ENCODE measurements around the gene IPO13.

The IPO13 gene

DNA sequence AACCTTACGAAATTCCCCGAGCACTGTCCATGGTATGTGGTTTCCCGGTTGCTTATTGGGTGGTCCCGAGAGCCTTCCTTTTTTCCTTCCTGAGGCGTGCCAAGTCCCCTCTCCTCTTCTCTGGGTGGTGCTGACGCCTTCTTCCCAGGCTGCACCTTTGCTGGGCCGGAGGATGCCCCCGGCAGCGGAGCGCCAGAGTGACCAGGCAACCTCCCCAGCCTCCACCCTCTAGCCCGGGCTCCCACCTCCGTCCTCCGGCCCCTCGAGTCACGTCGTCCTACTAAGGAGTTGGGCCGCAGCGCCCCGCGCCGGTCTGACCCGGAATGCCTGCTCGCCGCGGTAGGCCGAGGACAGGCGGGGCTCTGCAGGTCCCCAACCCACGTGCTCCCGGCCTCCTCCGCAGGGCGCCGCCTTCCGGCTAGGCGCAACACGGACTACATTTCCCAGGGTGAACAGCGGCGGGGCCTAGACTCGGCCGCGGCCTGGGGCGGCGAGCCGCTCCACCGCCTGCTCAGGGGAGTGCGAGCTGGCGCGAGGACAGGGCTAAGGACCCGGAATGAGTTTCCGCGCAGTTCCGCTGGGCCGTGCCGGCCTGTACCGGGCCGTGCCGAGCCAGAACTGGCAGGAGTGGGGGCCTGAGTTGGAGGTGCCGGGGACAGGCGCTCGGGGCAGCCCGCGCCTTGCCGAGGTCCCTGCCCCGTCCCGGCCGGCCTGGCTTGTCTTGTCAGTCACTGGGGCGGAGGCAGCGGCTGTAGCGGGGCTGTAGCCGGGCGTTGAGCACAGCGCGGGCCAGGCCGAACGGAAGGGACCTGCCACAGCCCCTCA, at the start of gene IPO13:
TSS of gene IPO13 (plus strand) at position 715 of the 825 bp plus-strand sequence. CDS start 651 bp downstream, outside the sequence.
- TF ChIP-seq, protein P1, sequence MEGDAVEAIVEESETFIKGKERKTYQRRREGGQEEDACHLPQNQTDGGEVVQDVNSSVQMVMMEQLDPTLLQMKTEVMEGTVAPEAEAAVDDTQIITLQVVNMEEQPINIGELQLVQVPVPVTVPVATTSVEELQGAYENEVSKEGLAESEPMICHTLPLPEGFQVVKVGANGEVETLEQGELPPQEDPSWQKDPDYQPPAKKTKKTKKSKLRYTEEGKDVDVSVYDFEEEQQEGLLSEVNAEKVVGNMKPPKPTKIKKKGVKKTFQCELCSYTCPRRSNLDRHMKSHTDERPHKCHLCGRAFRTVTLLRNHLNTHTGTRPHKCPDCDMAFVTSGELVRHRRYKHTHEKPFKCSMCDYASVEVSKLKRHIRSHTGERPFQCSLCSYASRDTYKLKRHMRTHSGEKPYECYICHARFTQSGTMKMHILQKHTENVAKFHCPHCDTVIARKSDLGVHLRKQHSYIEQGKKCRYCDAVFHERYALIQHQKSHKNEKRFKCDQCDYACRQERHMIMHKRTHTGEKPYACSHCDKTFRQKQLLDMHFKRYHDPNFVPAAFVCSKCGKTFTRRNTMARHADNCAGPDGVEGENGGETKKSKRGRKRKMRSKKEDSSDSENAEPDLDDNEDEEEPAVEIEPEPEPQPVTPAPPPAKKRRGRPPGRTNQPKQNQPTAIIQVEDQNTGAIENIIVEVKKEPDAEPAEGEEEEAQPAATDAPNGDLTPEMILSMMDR (conservative IDR thresholded peaks at IDR 0.05; ENCODE audit: low read depth, low read length), result peak; percentile 57

GRCh38 chr1:43898981-43899380, 47.8 kb upstream of the IPO13 start:
- DNase-seq (ENCODE audit: low read depth), result no peak
- H3K4me3 ChIP-seq (ENCODE audit: low read depth, low read length), result no peak overlapping the region
- TF ChIP-seq, protein P1 (conservative IDR thresholded peaks at IDR 0.05; ENCODE audit: low read depth, low read length), result no peak

More for the DNA sequence above, at the start of gene IPO13:
- H3K4me3 ChIP-seq (ENCODE audit: low read depth, low read length), result peak within 1 kb of the TSS; percentile 96
- DNase-seq (ENCODE audit: low read depth), result peak; percentile 97

DNA sequence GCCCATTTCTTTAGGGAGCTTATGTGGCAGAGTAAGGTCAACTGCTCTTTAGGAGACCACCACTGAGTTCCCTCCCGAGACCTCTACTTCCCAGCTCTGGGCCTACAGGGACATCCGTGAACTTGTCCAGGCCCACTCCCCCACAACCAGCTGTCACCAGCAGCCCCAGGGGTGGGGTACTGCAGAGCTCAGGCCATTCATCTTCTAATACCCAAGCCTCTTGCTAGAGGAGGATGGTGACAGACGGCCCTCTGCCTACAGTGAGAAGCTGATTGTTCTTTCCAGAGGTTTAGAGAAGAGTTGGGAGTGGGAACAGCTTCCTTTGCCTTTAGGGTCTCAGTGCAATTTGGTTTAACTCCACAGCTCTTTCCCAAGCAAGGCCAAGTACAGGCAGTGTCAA, 46.4 kb upstream of the IPO13 start:
- TF ChIP-seq, protein P1 (conservative IDR thresholded peaks at IDR 0.05; ENCODE audit: low read depth, low read length), result no peak
- no peak overlapping the region for H3K4me3 ChIP-seq (ENCODE audit: low read depth, low read length)
- no peak for DNase-seq (ENCODE audit: low read depth)

DNA sequence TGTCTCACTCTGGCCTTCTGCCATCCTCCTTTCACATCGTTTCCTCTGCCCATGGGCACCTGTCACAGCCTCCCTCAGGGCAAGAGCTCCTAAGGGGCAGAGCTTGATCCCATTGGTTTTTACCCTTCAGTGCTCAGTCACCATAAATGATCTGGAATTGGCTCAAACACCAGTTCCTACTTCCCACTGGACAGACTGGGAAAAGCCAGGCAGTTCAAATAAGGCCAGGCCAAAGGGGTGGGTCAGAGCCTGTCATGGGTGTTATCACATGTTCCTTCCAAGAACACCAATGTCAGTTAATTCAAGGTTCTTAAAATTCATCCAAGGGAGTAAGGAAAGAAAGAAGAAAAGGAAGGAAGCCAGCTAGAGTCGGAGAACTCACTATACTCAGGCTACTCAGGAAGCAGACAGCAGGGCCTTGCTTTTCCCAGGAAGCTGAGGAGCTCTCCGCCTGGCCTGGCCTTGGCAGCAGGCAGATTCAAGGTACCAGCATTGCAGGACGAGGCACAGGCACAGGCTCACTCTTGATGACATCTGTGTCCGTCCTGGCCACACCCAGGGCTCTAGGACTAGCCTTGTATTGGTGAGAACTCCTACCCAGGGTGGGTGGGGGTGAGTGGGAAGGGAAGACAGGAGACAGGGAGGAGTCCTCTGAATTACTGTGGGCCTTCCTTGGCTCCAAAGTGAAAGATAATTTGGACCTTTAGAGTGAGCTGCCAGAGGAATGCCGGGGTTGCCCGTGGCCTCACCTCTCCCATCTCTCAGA, 45.4 kb upstream of the IPO13 start:
- H3K4me3 ChIP-seq (ENCODE audit: low read depth, low read length), result no peak overlapping the region
- TF ChIP-seq, protein P1 (conservative IDR thresholded peaks at IDR 0.05; ENCODE audit: low read depth, low read length), result no peak
- DNase-seq (ENCODE audit: low read depth), result no peak

- DNase-seq (ENCODE audit: low read depth), result no peak
- H3K4me3 ChIP-seq (ENCODE audit: low read depth, low read length), result no peak overlapping the region
- TF ChIP-seq, protein P1 (conservative IDR thresholded peaks at IDR 0.05; ENCODE audit: low read depth, low read length), result no peak
These were observed 44.5 kb upstream of the IPO13 start for GRCh38 chr1:43902058-43902831.

- TF ChIP-seq, protein P1 (conservative IDR thresholded peaks at IDR 0.05; ENCODE audit: low read depth, low read length), result no peak
- DNase-seq (ENCODE audit: low read depth), result no peak
- H3K4me3 ChIP-seq (ENCODE audit: low read depth, low read length), result no peak overlapping the region
These were observed 41.8 kb upstream of the IPO13 start for GRCh38 chr1:43904660-43905551.
